Keratinocyte (primary cell): ENCODE data around the gene SLC9A4. TPM values are rescaled to one million over a fixed set of nuclear protein-coding genes. Genes with fewer than 3 reads are reported as not detected.

Experiments used
- DNase-seq: peaks from one replicate; pipeline ENCODE4 v3.0.0-alpha.2; 2011; ENCODE audit warnings: low read depth, missing footprints, low spot score
- FAIRE-seq: peaks from 2 replicates; lab custom pipeline; 2011; peaks lifted over from hg19 to GRCh38; lab: Jason Lieb, UNC
- H2AFZ ChIP-seq: 2 replicates; pipeline ENCODE4 v1.6.0; 2012; ENCODE audit warnings: low read length, control low read depth, inconsistent platforms; ENCODE audit not compliant: control insufficient read depth
- H3K27ac ChIP-seq: 2 replicates; pipeline ENCODE4 v1.5.1; 2011; ENCODE audit warnings: low read length; ENCODE audit not compliant: control insufficient read depth, insufficient read depth
- H3K27me3 ChIP-seq: 3 replicates; pipeline ENCODE4 v1.6.0; 2011; ENCODE audit warnings: low read length; ENCODE audit not compliant: control insufficient read depth, insufficient read depth; ENCODE audit errors: extremely low read depth
- H3K36me3 ChIP-seq, 2 experiments: 2 replicates in 1 of 2; 3 replicates in 1 of 2; pipeline ENCODE4 v1.5.1; 2011; ENCODE audit warnings: low read length in 2 of 2, mild to moderate bottlenecking in 1 of 2; ENCODE audit not compliant: control insufficient read depth in 2 of 2, insufficient read depth in 2 of 2; ENCODE audit errors: extremely low read depth in 1 of 2
- H3K4me1 ChIP-seq: 3 replicates; pipeline ENCODE4 v1.5.1; 2011; ENCODE audit warnings: low read length; ENCODE audit not compliant: control insufficient read depth, insufficient read depth; ENCODE audit errors: extremely low read depth
- H3K4me2 ChIP-seq: 3 replicates; pipeline ENCODE4 v1.6.0; 2011; ENCODE audit warnings: low read depth, low read length; ENCODE audit not compliant: control insufficient read depth, insufficient read depth; ENCODE audit errors: extremely low read depth
- H3K4me3 ChIP-seq, 3 experiments: fragments of 200-600 bp in 1 of 3; sonication (generic) in 1 of 3; 2 replicates in 2 of 3; 3 replicates in 1 of 3; pipeline ENCODE4 v1.5.1; 2011 to 2016; ENCODE audit warnings: low read length in 3 of 3, mild to moderate bottlenecking in 3 of 3, control low read depth in 2 of 3, inconsistent platforms in 1 of 3, low read depth in 1 of 3, mixed read lengths in 1 of 3, mixed run types in 1 of 3, moderate library complexity in 1 of 3; ENCODE audit not compliant: control insufficient read depth in 2 of 3, insufficient read depth in 2 of 3; ENCODE audit errors: extremely low read depth in 1 of 3
- H3K79me2 ChIP-seq: 2 replicates; pipeline ENCODE4 v1.6.0; 2012; ENCODE audit warnings: low read length; ENCODE audit not compliant: control insufficient read depth, insufficient read depth
- H3K9ac ChIP-seq: 3 replicates; pipeline ENCODE4 v1.6.0; 2011; ENCODE audit warnings: low read length; ENCODE audit not compliant: control insufficient read depth, insufficient read depth; ENCODE audit errors: extremely low read depth
- H3K9me1 ChIP-seq: 3 replicates; pipeline ENCODE4 v1.6.0; 2011; ENCODE audit warnings: low read length; ENCODE audit not compliant: control insufficient read depth, insufficient read depth; ENCODE audit errors: extremely low read depth
- H3K9me3 ChIP-seq: 2 replicates; pipeline ENCODE4 v1.5.1; 2012; ENCODE audit warnings: low read depth, low read length; ENCODE audit not compliant: control insufficient read depth
- H4K20me1 ChIP-seq: 3 replicates; pipeline ENCODE4 v1.6.0; 2011; ENCODE audit warnings: low read length; ENCODE audit not compliant: control insufficient read depth, insufficient read depth; ENCODE audit errors: extremely low read depth
- CTCF ChIP-seq, 3 experiments: IDR thresholded peaks in 1 of 3; conservative IDR thresholded peaks in 1 of 3; optimal IDR thresholded peaks in 1 of 3; 2 replicates in 2 of 3; 3 replicates in 1 of 3; pipeline versions ENCODE3 to v1.5.1; 2011; ENCODE audit warnings: low read length in 3 of 3, mild to moderate bottlenecking in 3 of 3, moderate library complexity in 2 of 3, control low read depth in 1 of 3, inconsistent platforms in 1 of 3; ENCODE audit not compliant: insufficient read depth in 2 of 3; ENCODE audit errors: extremely low read depth in 1 of 3
- EZH2 ChIP-seq: IDR thresholded peaks from one replicate; pipeline ENCODE4 v1.6.1; 2012; ENCODE audit warnings: inconsistent platforms, mild to moderate bottlenecking, low read length, moderate library complexity
- dilution Hi-C: fragments of 300-500 bp; cut with MboI; formaldehyde crosslinking; loops from one replicate; pipeline ENCODE4 v1.7.0; 2020; ENCODE audit warnings: low sequenced_read_pairs; ENCODE audit not compliant: extremely low pct_ligation_motif_present
- polyA plus RNA-seq, 5 experiments: library from polyadenylated mRNA; depleted of rRNA in 3 of 5; stranded (reverse) in 3 of 5; stranded (forward) in 1 of 5; unstranded in 1 of 5; fragments of >200 nt; gene quantifications; 1 replicate in 1 of 5; 2 replicates in 3 of 5; 3 replicates in 1 of 5; pipeline versions ENCODE4 v1.2.1 to v1.2.3, GENCODE V29; 2011 to 2012; ENCODE audit warnings: missing spikeins in 2 of 5, low read depth in 1 of 5, low replicate concordance in 1 of 5

Gene SLC9A4
- polyA plus RNA-seq, 1 donor (not counting 4 experiments of a cell fraction or from before 2014, with no cell fraction given) = not detected

- Histone ChIP-seq H3K27ac (no peak overlapping the region), H3K4me3 (no peak overlapping the region), H3K4me1 (no peaks in the 10 kb centered on the region), H3K4me2 (no peak overlapping the region), H3K36me3 (no peaks in the 10 kb centered on the region), H3K9me3 (no peaks in the 10 kb centered on the region), H3K9ac (no peak overlapping the region), H3K9me1 (no peaks in the 10 kb centered on the region), H3K27me3 (no peaks in the 10 kb centered on the region), H3K79me2 (no peaks in the 10 kb centered on the region), H4K20me1 (no peaks in the 10 kb centered on the region), H2AFZ (no peak overlapping the region)
- DNase-seq = no peak
- dilution Hi-C loops = loop anchor here (25.0 kb wide), 1 partner anchor 134 kb away; no protein-coding TSS in a partner anchor
- no peak for FAIRE-seq
- TF ChIP-seq CTCF (optimal IDR thresholded peaks at IDR 0.05 in 1 of 3, IDR thresholded peaks at IDR 0.05 in 1 of 3, conservative IDR thresholded peaks at IDR 0.05 in 1 of 3; ENCODE audit: extremely low read depth in 1 of 3, insufficient read depth in 2 of 3, low read length in 3 of 3) = no peak
- no peak for TF ChIP-seq EZH2
These were observed 19.5 kb upstream of the SLC9A4 start for GRCh38 chr2:102453501-102453900.

- Histone ChIP-seq H3K27ac (no peak overlapping the region), H3K36me3 (no peaks in the 10 kb centered on the region), H3K79me2 (no peaks in the 10 kb centered on the region), H4K20me1 (no peaks in the 10 kb centered on the region), H3K27me3 (no peaks in the 10 kb centered on the region), H2AFZ (no peak overlapping the region), H3K9ac (no peak overlapping the region), H3K9me1 (no peaks in the 10 kb centered on the region), H3K4me2 (no peak overlapping the region), H3K4me3 (no peak overlapping the region), H3K9me3 (no peaks in the 10 kb centered on the region), H3K4me1 (no peaks in the 10 kb centered on the region)
- no peak for TF ChIP-seq CTCF (optimal IDR thresholded peaks at IDR 0.05 in 1 of 3, IDR thresholded peaks at IDR 0.05 in 1 of 3, conservative IDR thresholded peaks at IDR 0.05 in 1 of 3; ENCODE audit: extremely low read depth in 1 of 3, insufficient read depth in 2 of 3, low read length in 3 of 3)
- TF ChIP-seq EZH2 = no peak
- FAIRE-seq = no peak
- dilution Hi-C loops = loop anchor here (25.0 kb wide), 1 partner anchor 132 kb away; no protein-coding TSS in a partner anchor
- DNase-seq = no peak
These were observed 17.9 kb upstream of the SLC9A4 start for GRCh38 chr2:102455061-102455670.
